K562 (cell line): ENCODE measurements around the gene SLCO3A1. TPM values are rescaled to one million over a fixed set of nuclear protein-coding genes. Genes with fewer than 3 reads are reported as not detected.

Source experiments
- ARID1B ChIP-seq: fragments of 450-650 bp; IDR thresholded peaks from 2 replicates; pipeline ENCODE4 v1.6.1; 2016; ENCODE audit warnings: antibody characterized with exemption, mild to moderate bottlenecking, inconsistent platforms
- BHLHE40 ChIP-seq: IDR thresholded peaks from 2 replicates; pipeline ENCODE4 v1.6.1; 2011; ENCODE audit warnings: low read length, improper control_type of control experiment
- PATZ1 ChIP-seq: fragments of 250-450 bp; sonication (Bioruptor Pico); IDR thresholded peaks from 2 replicates; pipeline ENCODE4 v1.5.0; 2020; ENCODE audit warnings: mild to moderate bottlenecking, borderline replicate concordance
- RB1 ChIP-seq: fragments of 450-650 bp; IDR thresholded peaks from 2 replicates; pipeline ENCODE4 v1.6.1; 2017; ENCODE audit warnings: low read depth, mild to moderate bottlenecking
- SMAD4 ChIP-seq: fragments of 250-450 bp; sonication (Bioruptor Pico); conservative IDR thresholded peaks from 2 replicates; pipeline ENCODE4 v1.8.0; 2021; ENCODE audit warnings: inconsistent platforms, mild to moderate bottlenecking, moderate library complexity
- WHSC1 ChIP-seq: IDR thresholded peaks from one replicate; pipeline ENCODE4 v1.6.1; 2012; ENCODE audit warnings: low read length, control low read depth, inconsistent platforms
- ZHX1 ChIP-seq: fragments of 150-350 bp; conservative IDR thresholded peaks from 2 replicates; pipeline ENCODE4 v1.6.1; 2014; ENCODE audit warnings: low read length
- ZNF280A ChIP-seq: fragments of 450-650 bp; IDR thresholded peaks from 2 replicates; pipeline ENCODE4 v1.6.1; 2018; ENCODE audit warnings: mild to moderate bottlenecking, low read depth; ENCODE audit not compliant: partially characterized antibody
- polyA plus RNA-seq, 8 experiments: library from polyadenylated mRNA; depleted of rRNA in 4 of 8; stranded (reverse) in 5 of 8; unstranded in 3 of 8; fragments of >200 nt; fragmentation: Nextera tagmentation in 2 of 8; fragmentation: Illumina TruSeq in 1 of 8; extraction: Ambion mirVana in 2 of 8; extraction: Trizol in 1 of 8; gene quantifications; 2 replicates each; pipeline versions ENCODE4 v1.2.1 to v1.2.3, GENCODE V29; 2011 to 2014; ENCODE audit warnings: inconsistent platforms in 1 of 8, missing spikeins in 1 of 8
- total RNA-seq, 7 experiments: library from RNA; depleted of rRNA in 6 of 7; stranded (reverse); fragments of >200 nt in 6 of 7; fragmentation: Illumina TruSeq in 2 of 7; extraction: Trizol in 2 of 7; gene quantifications; 2 replicates each; pipeline versions ENCODE4 v1.2.1 to v1.2.3, GENCODE V29; 2011 to 2021; ENCODE audit warnings: low replicate concordance in 1 of 7

Gene SLCO3A1
- total and polyA plus RNA-seq, 9 of the 15 experiments (the other 6 are each of a cell fraction or from before 2014, with no cell fraction given) = 0.01 to 0.84 (median 0.06) TPM; not detected in 3

GRCh38 chr15:91997163-91997562, 143.7 kb downstream of the SLCO3A1 start (continued):
- TF ChIP-seq PATZ1 (CRISPR knock-in tag) (no peak), RB1 (no peak), BHLHE40 (no peak), ZHX1 (no peak), ZNF280A (no peak), WHSC1 (no peak), SMAD4 (CRISPR knock-in tag) (no peak), ARID1B (no peak)
